Measurements from ENCODE around the gene ARHGDIB.

Gene ARHGDIB

DNA sequence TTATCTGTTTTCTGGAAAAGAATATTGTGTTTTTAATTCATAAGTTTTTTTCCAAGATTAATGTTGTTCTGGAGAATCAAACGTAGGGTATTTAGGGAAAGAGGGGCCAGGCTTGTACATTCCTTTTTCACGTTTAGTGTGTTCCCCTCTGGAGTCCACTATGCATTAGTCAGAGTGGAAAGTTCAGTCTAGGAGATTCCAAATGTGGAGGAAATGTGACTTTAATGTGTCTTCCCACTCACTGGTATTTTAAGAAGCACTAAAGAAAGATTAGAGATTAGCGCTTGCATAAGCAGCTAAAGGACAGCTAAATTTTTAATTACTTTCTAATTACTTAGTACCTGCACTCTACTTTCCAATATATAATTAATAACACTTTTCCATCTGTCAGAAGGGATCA is 7.1 kb upstream of the ARHGDIB start:
- Mint-ChIP-seq H3K27ac (no peak overlapping the region), H3K4me3 (no peak overlapping the region), H3K36me3 (no peaks in the 10 kb centered on the region), H3K4me1 (ENCODE audit: low read depth) (peaks cover 71% of the 10 kb centered on the region), H3K9me3 (ENCODE audit: low read depth) (no peaks in the 10 kb centered on the region), H3K27me3 (no peaks in the 10 kb centered on the region)

DNA sequence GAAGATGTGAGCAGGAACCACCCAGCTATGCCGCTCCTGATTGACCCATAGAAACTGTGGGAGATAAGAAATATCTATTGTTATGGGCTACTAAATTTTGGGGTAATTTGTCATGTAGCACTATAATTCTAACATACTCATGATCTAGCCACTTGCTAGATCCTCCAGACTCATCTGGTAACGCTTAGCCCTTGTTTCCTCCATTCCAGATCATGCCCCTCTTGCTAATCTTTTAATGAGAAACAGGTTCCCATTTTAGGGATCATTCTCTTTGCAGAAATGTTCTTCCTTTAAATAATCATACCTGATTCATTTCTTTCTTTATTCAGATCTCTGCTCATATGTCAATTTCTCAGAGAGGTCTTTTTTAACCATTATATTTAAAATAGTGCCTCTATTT is 3.8 kb upstream of the ARHGDIB start:
- H3K36me3 Mint-ChIP-seq: no peaks in the 10 kb centered on the region
- peak overlapping the region; percentile 98 for H3K27ac Mint-ChIP-seq
- H3K4me1 Mint-ChIP-seq (ENCODE audit: low read depth): peaks cover 67% of the 10 kb centered on the region
- H3K27me3 Mint-ChIP-seq: no peaks in the 10 kb centered on the region
- no peaks in the 10 kb centered on the region for H3K9me3 Mint-ChIP-seq (ENCODE audit: low read depth)
- H3K4me3 Mint-ChIP-seq: peak overlapping the region; percentile 7

DNA sequence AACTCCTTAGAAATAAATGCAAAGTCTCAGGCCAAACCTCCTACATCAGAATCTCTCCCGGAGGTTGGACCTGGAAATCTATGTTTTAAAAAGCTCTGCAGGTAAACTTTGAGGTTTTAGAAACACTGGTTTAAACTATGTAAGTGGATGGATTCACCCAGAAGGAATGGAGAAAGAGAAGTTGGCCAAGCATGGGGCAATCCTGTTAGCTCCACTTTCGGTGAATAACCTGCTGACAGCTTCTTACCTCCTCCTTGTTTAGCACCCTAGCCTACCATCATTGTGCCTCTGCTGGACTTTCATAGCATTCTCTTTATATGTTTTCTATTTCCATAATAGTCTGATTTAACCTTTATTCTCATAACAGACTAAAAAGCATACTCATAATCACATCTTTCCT is 3.0 kb upstream of the ARHGDIB start:
- Mint-ChIP-seq H3K4me3 (no peak overlapping the region), H3K9me3 (ENCODE audit: low read depth) (no peaks in the 10 kb centered on the region), H3K4me1 (ENCODE audit: low read depth) (peaks cover 71% of the 10 kb centered on the region), H3K27me3 (no peaks in the 10 kb centered on the region), H3K36me3 (peaks cover 3% of the 10 kb centered on the region), H3K27ac (peak overlapping the region; percentile 98)

DNA sequence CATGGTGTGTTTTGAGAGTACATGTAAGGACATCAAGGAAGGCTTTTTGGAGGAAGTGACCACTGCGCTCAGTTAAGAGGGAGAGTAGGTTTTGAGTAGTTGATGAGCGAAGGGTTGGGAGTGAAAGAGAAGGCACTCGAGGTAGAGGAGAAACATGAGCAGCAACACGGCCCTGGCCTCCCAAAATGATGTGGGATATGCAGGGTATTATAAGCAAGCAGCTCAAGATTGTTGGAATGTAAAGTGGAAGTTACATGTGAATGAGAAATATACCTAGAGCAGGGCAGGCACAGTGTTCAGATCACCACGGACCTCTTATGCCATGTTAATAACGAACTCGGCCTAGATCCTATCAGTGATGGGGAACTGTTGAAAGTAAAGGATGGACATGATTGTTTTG is 2.1 kb upstream of the ARHGDIB start:
- Mint-ChIP-seq H3K27ac (peak overlapping the region; percentile 98), H3K27me3 (no peaks in the 10 kb centered on the region), H3K4me1 (ENCODE audit: low read depth) (peaks cover 73% of the 10 kb centered on the region), H3K36me3 (peaks cover 5% of the 10 kb centered on the region), H3K4me3 (peak overlapping the region; percentile 18), H3K9me3 (ENCODE audit: low read depth) (no peaks in the 10 kb centered on the region)

DNA sequence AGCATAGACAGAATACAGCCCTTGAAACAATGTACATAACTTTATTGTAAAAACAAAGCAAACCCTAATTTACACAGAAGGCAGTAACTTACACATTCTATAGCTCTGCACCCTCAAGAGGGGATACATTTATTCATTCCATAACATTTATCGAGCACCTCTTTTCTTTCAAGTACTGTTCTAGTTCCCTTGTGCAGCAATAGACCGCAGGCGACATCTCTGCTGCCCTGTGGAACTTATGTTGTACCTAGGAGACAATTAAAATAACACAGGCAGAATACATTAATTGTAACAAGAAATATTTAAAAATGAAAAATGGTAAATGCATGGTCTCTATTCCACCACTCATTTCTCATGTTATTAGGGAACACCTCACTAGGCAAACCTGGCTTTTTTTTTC is 1.4 kb upstream of the ARHGDIB start:
- Mint-ChIP-seq H3K4me3 (peak overlapping the region; percentile 99), H3K27me3 (no peaks in the 10 kb centered on the region), H3K36me3 (peaks cover 7% of the 10 kb centered on the region), H3K4me1 (ENCODE audit: low read depth) (peaks cover 75% of the 10 kb centered on the region), H3K27ac (peak overlapping the region; percentile 98), H3K9me3 (ENCODE audit: low read depth) (no peaks in the 10 kb centered on the region)

DNA sequence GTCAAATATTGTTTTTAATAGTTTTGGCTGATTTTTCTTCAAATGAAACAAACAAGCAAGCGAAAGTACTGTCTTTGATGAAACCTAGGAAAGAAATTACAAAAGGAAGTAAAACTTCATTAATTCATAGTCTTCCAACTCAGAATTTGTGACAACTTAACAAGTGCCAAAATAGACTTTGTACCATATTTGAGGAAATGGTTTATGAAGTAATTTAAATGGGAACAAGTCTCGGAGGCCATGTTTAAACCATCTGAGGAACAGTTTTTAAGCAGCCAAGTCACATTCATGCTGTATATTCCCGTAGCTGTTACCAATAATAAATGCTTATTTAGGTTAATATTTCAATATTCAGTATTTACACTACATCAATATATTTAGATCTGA is 745 bp upstream of the ARHGDIB start:
- H3K4me1 Mint-ChIP-seq (ENCODE audit: low read depth): peaks cover 75% of the 10 kb centered on the region
- H3K27ac Mint-ChIP-seq: peak overlapping the region; percentile 98

DNA sequence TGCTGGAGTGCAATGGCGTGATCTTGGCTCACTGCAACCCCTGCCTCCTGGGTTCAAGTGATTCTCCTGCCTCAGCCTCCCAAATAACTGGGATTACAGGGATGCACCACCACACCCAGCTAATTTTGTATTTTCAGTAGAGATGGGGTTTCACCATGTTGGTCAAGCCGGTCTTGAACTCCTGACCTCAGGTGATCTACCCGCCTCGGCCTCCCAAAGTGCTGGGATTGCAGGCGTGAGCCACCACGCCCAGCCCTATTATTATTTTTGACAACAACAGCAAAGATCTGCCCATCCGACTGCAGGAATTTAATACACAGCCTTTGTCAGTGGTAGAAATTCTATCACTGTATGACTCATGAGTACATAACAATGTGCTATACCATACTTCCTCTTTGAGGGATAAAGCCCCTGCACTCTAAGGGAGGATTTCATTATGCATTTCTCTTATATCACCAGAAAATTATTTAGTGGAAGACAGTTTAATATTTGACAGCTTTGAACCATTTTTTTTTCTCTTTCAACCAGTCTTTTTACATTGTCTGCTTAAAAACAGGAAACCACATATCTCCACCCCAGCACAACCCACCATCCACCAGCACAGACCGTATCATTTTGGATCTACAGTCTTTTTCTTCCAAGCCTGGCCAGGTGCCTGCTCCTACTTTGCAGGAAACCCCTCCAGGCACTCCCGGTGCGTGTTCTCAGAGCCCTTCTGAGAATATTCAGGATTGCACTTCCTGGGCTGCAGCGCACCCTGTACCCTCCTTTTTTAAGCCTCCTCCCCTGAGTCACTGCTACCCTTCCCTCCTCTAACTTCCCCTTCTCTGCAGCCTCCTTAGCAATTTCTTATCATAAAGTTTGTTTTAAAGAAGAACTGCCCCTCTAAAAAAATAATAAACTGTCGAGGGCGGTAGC is 594 bp downstream of the ARHGDIB start:
- Mint-ChIP-seq H3K36me3 (peaks cover 9% of the 10 kb centered on the region), H3K4me3 (peak overlapping the region; percentile 99), H3K4me1 (ENCODE audit: low read depth) (peaks cover 83% of the 10 kb centered on the region), H3K9me3 (ENCODE audit: low read depth) (no peaks in the 10 kb centered on the region), H3K27me3 (no peaks in the 10 kb centered on the region), H3K27ac (peak overlapping the region; percentile 98)

More for the DNA sequence above, 745 bp upstream of the ARHGDIB start:
- no peaks in the 10 kb centered on the region for H3K9me3 Mint-ChIP-seq (ENCODE audit: low read depth)
- H3K27me3 Mint-ChIP-seq: no peaks in the 10 kb centered on the region
- H3K36me3 Mint-ChIP-seq: peaks cover 7% of the 10 kb centered on the region
- H3K4me3 Mint-ChIP-seq: peak overlapping the region; percentile 99

DNA sequence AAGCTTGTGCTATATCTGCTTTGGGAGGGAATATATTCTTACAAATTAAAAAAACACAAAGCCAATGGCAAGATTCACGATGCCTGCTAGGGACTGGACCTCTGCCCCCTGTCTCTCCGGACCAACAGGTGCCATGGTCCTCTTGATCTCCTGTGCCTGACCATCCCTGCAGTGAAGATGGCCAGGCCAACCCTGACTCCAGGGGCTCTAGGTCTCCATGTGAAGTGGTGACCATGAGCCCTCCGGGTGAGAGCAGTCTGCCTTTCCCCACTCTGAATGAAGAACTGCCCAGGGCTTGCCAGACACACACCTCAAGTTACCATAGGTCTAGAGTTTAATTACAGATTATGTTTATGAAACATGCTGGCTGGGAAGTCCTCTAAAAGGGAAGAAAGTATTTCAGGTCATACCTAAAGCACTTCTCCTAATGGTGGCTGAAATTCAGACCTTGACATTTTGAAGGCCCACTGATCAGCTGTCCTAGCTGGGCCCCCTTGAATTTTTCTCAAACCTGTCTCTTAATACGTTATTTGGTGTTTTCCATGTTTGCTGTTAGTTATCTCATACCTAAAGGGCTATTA is 1.4 kb downstream of the ARHGDIB start:
- Mint-ChIP-seq H3K36me3 (peaks cover 9% of the 10 kb centered on the region), H3K4me3 (peak overlapping the region; percentile 99), H3K27ac (peak overlapping the region; percentile 98), H3K9me3 (ENCODE audit: low read depth) (no peaks in the 10 kb centered on the region), H3K4me1 (ENCODE audit: low read depth) (peaks cover 80% of the 10 kb centered on the region), H3K27me3 (no peaks in the 10 kb centered on the region)

DNA sequence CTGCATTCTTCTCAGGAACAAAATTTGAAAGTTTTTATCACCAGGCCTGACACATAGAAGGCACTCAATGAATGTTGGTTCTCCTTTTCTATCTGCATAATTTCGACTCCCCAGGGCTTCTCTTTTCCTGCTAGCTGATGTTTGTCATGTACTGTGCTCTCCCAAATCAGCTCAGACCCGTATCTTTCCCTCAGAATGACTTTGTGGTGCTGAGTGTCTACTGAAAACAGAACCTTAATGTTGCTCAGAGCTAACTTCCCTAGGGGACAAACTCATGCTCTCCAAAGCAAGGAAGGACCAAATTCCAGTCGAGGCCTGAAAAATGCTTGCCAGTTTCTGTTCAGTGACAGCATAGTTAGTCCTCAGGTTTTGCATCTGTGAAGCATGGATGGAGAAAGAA is 1.9 kb downstream of the ARHGDIB start:
- H3K27me3 Mint-ChIP-seq: no peaks in the 10 kb centered on the region
- peaks cover 10% of the 10 kb centered on the region for H3K36me3 Mint-ChIP-seq
- H3K4me1 Mint-ChIP-seq (ENCODE audit: low read depth): peaks cover 79% of the 10 kb centered on the region
- no peaks in the 10 kb centered on the region for H3K9me3 Mint-ChIP-seq (ENCODE audit: low read depth)
- H3K4me3 Mint-ChIP-seq: peak overlapping the region; percentile 99
- peak overlapping the region; percentile 98 for H3K27ac Mint-ChIP-seq

DNA sequence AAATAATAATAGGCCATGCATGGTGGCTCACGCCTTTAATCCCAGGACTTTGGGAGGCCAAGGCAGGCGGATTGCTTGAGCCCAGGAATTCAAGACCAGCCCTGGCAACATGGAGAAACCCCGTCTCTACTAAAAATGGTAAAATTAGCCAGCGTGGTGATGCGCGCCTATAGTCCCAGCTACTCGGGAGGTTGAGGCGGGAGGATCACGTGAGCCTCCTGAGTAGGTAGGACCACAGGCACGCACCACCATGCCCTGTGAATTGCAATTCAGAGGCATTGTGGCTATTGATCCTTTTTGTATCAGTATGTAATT is 2.3 kb downstream of the ARHGDIB start:
- Mint-ChIP-seq H3K36me3 (peaks cover 12% of the 10 kb centered on the region), H3K27ac (peak overlapping the region; percentile 98), H3K27me3 (no peaks in the 10 kb centered on the region), H3K9me3 (ENCODE audit: low read depth) (no peaks in the 10 kb centered on the region), H3K4me3 (peak overlapping the region; percentile 99), H3K4me1 (ENCODE audit: low read depth) (peaks cover 79% of the 10 kb centered on the region)

DNA sequence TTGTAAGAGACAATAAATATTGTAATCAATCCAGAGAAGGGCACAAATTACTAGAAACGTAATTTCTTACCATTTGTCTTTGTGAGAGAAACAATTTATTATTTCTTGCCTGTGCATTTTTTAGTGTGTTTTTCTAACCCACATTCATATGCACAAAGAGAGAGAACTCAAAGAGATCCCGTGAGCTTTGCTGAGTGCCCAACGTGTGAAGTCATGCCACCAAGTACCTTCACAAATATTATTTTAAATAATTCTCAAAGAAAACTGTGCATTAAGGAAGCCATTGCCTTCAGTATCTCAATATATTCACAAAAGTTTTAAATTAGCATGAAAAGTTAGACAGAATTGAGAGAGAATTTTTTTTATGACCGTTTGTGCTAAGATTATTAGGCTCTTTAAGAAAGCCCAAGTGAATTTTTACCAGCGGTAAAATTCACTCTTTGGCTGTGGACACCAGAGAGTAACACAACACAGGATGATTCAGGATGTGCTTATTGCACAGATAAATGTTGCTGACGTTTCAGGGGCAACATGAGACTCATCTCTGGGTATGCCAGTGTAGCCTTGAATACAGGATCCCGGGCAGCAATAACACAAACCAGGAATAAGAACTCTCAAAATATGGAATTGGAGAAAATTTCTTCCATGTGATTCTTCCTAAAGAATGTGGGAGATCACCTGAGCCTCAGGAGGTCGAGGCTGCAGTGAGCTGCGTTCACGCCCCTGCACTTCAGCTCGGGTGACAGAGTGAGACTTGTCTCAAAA is 2.9 kb downstream of the ARHGDIB start:
- Mint-ChIP-seq H3K36me3 (peaks cover 12% of the 10 kb centered on the region), H3K4me1 (ENCODE audit: low read depth) (peaks cover 79% of the 10 kb centered on the region)

DNA sequence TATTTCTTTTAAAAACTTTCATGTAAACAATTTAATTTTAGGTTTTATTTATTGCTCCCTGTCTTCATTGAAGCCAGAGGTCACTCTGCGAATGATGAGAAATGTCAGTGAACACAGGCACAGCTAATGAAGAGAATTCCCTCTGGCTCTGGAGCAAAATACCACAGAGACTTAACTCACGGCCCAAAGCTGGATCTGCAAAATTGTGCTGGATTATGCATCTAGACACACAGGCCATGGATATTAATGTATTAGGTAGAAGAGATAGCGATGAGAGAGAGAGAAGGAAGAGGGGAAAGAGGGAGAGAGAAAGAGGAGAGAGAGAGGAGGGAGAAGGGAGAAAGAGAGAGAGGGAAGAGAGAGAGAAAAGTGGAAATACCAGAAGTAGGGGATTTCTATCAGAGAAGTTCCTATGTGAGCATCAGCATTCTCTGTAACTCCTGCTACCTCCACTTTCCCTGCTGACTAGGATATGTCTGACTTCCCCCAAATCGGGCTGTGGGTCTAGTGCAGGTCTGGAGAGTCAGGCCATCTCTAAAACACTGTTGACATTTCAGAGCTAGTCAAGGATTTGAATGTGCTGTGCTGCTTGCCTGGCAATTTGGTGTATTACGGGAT is 3.7 kb downstream of the ARHGDIB start:
- Mint-ChIP-seq H3K36me3 (peaks cover 12% of the 10 kb centered on the region), H3K4me1 (ENCODE audit: low read depth) (peaks cover 81% of the 10 kb centered on the region), H3K4me3 (peak overlapping the region; percentile 99), H3K27ac (peak overlapping the region; percentile 98), H3K9me3 (ENCODE audit: low read depth) (no peaks in the 10 kb centered on the region), H3K27me3 (no peaks in the 10 kb centered on the region)

More for the DNA sequence above, 2.9 kb downstream of the ARHGDIB start:
- Mint-ChIP-seq H3K9me3 (ENCODE audit: low read depth) (no peaks in the 10 kb centered on the region), H3K27me3 (no peaks in the 10 kb centered on the region), H3K27ac (peak overlapping the region; percentile 98), H3K4me3 (peak overlapping the region; percentile 99)

DNA sequence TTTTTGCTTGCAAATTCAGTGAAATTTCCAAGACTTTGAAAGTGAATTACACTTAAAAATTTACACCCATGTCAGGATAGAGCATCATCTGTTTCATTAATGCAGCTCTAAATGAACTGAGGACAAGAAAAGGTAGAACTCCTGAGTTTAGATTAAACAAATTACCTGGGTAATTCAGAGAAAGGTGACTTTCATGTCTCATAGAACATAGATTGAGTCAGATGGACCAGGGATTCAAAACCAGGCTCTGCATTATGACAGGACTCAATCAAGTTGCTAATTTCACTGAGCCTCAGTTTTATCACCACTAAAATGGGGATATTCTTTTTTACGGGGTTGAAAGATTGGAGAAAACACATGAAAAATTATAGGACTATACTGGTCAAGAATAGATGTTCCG is 4.5 kb downstream of the ARHGDIB start:
- peak overlapping the region; percentile 98 for H3K27ac Mint-ChIP-seq
- H3K4me3 Mint-ChIP-seq: peak overlapping the region; percentile 99
- H3K4me1 Mint-ChIP-seq (ENCODE audit: low read depth): peaks cover 82% of the 10 kb centered on the region
- no peaks in the 10 kb centered on the region for H3K9me3 Mint-ChIP-seq (ENCODE audit: low read depth)
- no peaks in the 10 kb centered on the region for H3K27me3 Mint-ChIP-seq
- H3K36me3 Mint-ChIP-seq: peaks cover 14% of the 10 kb centered on the region

DNA sequence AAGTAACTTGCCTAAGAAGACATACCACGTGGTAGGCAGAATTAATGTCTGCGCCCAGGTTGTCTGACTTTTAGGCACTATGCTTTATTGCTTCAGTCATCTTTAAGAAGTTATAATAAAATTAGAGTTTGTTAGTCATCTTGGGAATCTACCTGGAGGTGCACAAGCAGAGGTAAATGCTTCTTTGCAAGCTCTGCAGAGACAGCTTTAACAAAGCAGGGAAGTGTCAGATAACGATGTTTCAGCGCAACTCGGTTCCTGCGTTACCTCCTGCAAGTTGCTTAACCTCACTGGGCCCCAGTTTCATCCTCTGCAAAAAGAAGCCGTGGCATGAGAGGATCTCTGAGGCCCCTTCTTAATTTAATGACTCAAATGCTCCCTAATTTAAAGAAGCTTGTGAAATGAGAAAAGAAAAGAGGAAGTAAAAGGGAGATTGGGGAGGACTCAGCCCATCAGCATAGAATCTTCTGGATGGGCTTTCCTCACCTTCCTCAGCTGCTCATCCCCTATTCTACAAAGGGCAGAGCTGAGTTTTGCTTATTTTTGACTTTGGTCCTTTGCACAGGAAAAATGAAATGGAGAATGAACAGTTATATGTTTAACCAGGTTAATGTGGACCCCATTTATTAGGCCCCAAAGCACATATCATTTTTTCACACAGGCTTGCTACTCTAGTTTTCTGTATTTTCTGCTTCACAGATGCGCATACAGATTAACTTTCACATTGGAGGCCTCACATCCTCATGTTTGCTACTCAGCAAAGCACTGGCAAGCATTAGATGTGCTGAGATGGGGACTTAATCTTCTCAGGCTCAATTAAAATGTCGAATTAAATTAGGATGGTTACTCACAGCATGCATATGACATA is 5.1 kb downstream of the ARHGDIB start:
- H3K4me1 Mint-ChIP-seq (ENCODE audit: low read depth): peaks cover 84% of the 10 kb centered on the region
- H3K27me3 Mint-ChIP-seq: no peaks in the 10 kb centered on the region
- H3K36me3 Mint-ChIP-seq: peaks cover 16% of the 10 kb centered on the region
- peak overlapping the region; percentile 98 for H3K27ac Mint-ChIP-seq
- H3K9me3 Mint-ChIP-seq (ENCODE audit: low read depth): no peaks in the 10 kb centered on the region
- H3K4me3 Mint-ChIP-seq: peak overlapping the region; percentile 99

Data from activated naive CD8-positive, alpha-beta T cell (primary cell).